Activated T-helper 1 cell treated with anti-CD3 and anti-CD28 coated beads, Interleukin-2, amount 50 U/mL, for 16 hours (primary cell): ENCODE measurements around the gene SLC66A1.
"Not testable (repeated sequence)": the region's sequence is repeated elsewhere in the genome, so short reads cannot be mapped to it uniquely, and the experiment has no call there.

Source experiments
- DNase-seq, 2 donors: peaks; one replicate each; pipeline ENCODE4 v3.0.0-alpha.2; 2020; ENCODE audit warnings: low read depth in 1 of 2, low spot score in 1 of 2

Gene SLC66A1

DNA sequence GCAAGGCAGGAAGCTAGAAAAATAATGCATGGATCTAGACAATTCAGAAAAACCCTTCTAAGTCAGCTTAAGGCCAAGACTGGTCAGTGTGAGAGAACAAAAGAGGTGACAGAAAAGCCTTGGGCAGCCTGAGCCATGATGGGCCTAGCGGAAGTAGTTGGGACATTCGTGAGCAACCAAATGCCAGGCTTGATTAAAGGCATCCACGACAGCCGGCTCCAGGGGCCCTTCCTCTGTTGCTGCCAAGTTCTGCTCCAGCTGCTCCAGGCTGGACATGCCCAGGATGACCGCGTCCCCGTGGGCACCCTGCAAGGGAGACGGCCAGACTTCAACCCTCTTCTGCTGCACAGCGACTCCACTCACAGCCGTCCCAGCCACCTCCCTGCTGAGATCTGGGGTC is 8.0 kb upstream of the SLC66A1 start:
- not testable (repeated sequence) for DNase-seq

DNA sequence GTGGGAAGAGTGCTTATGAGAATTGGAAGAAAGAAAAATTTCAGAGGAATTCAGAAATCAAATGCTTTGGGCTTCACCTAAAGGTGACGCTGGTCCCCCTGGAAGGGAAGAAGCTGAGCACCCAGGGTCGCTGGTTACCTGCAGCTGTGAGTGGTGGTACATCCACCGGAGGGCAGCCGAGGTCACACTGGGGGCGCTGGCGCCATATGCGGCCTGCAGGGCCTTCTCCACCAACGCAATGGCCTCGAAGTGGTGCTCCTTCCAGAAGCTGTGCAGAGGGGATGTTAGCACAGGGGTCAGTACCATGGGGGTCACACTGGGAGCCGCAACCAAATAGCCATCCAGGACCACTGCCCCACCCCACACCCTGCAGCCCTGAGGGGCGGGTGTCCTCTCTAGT is 6.2 kb upstream of the SLC66A1 start:
- no peak for DNase-seq

DNA sequence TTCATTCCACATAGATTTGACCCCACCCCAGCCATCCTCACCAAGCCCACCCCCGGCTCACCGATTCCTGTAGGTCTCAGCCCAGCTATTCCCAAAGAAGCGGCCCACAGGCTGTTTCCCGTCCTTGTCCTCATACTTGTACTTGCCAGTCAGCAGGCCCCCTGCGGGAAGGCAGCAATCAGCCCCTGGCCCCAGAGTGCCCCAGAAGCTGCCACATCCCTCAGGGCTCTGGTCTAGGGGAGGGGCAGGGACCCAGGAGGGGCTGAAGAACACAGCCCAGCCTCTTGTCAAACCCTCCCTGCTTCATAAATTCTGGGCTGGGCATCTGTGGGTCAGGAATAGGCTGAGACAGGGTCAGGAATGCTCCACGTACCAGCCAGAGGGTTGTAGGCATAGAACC is 5.2 kb upstream of the SLC66A1 start:
- no peak for DNase-seq

DNA sequence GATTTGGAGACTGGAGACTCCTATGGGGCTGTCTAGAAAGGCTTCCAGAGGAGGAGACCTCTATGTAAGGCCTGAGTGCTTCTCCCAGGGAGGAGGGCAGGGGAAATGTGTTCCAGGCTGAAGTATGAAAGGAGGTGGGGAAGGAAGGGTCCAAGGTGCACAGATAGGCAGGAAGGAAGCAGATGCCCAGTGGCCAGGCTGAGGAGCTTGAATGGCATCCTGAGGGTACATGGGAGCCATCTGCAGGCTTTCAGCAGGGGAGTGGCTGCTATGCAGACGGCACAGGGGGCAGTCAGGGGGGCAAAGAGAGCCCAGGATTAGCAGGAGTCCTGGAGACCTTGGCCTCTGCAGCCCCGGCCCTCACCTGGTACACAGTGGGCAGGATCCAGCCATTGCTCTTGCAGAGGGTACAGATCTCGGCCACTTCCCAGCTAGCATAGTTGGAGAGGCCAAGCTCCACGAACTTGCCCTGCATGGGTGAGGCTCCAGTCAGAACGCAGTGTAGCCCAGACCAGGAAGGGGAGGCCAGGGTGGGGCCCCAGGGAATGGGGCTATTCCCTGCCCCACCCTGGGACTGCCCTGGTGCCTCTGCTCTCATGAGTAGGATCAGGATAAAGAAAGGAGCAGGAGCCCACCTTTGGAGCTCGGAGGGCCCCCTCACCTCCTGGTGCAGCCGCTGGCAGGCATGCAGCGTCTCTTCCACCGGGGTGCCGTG is 4.2 kb upstream of the SLC66A1 start:
- no peak for DNase-seq

DNA sequence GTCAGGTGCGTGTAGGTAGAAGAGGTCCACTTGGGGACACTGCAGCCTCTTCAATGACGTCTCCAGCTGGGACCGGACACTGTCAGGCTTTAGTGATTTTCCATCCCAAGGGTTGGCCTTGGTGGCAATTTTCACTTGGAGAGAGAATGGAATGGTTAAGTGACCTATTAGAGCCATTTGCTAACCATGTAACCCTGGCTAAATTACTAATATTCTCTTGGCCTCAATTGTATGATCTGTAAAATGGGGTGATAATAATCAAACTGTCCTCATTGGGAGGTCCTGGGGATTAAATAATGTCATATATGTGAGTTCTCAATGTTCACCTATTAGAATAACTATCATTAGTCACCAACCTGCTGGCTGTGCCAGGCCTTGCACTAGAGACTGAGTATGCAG is 3.6 kb upstream of the SLC66A1 start:
- DNase-seq: no peak

DNA sequence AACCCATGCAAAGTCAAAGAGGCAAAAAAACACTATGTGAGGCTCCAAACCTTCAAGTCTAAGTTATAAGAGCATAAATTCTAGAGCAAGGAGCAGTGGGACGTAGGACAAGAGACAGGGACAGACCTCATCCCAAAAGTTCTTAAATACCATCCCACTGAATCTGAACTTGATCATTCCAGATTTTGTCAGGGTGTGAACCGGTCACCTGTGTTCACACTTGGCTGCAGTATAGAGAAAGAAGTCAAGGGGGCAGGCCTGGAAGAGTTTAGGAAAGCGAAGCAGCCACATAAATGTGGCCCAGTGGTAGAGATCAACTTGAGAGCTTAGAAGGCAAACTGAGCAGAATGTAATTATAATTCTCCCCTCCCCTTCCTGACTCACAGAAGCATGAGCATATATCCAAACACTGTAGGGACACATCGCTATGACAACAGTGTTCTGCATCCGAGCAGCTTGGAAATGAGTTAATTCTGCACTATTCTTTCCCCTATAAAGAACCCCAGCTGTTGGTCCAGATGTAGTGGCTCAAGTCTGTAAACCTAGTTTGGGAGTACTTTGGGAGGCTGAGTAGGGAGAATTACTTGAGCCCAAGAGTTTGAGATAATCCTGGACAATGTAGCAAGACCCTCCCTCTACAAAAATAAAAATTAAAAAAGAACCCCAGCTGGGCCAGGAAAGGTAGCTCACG is 2.9 kb upstream of the SLC66A1 start:
- DNase-seq: no peak

DNA sequence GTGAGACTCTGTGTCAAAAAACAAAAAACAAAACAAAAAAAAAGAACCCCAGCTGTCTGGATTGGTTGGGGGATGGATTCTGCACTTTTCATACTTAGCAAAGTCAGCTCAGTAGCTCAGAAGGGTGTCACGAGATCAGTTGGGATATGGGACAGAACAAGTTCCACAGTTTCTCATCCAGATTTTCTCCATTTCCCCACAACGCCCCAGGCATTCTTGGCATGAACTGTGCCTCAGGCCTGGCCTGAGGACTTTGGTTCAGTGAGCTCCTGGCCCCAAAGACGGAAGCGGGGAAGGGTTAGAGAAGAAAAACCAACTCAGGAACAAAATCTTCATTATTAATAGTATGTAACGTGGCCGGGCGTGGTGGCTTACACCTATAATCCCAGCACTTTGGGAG is 2.1 kb upstream of the SLC66A1 start:
- no peak for DNase-seq

DNA sequence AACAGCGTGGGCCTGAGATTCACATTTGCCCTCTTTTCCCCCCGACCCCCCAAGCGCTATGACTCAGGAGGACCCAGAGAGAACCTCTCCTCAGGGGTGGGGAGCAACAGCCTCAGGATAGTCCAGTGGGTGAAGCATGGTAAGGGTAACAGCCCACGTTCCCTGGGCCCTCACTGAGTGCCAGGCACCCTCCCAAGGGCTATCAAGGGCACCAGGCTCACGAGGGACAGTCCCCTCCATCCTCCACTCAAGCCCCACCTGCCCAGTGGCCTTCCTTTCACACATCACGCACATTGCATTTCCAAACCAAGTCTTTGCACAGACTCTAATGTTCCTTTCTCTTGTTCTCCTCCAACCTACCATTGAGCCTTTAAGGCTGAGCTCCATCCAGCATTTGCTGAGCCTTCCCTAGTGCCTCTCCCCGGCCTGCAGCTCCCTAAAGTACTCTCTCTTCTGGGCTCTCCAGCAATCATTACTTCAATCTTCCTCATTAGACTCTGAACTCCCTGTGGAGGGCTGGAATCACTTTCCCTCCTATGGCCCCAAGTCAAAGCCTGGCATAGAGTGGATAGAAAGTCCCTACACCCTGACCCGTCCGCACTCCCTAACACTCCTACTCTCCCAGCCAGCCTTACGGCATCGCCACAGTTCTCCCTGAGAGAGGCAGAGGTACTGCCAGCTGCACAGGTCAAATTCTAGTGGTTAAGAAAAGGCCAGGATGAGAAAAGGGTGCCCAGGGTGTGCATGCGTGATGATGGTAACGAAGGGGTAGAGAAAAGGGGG is 1.2 kb upstream of the SLC66A1 start:
- no peak for DNase-seq

DNA sequence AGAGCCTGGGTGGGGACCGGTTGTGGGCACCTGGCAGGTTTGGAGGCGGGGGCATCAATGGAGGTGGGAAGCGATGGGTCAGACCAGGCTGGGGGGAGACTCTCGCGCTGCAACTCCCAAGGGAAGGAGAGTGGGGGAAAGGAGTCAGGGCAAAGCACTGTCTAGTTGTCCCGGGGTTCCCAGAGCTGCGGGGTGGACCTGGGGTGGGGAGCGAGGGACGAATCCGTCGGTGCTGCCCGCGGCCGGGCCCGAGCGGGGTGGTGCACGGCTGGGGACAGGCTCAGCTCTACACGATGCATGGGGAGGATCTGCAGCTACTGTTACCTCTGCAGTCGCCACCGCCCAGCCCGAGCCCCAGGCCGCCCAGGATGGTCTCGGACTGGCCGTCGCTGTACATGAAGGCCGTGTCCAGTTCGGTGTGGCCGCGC is 609 bp upstream of the SLC66A1 start:
- DNase-seq: no peak

DNA sequence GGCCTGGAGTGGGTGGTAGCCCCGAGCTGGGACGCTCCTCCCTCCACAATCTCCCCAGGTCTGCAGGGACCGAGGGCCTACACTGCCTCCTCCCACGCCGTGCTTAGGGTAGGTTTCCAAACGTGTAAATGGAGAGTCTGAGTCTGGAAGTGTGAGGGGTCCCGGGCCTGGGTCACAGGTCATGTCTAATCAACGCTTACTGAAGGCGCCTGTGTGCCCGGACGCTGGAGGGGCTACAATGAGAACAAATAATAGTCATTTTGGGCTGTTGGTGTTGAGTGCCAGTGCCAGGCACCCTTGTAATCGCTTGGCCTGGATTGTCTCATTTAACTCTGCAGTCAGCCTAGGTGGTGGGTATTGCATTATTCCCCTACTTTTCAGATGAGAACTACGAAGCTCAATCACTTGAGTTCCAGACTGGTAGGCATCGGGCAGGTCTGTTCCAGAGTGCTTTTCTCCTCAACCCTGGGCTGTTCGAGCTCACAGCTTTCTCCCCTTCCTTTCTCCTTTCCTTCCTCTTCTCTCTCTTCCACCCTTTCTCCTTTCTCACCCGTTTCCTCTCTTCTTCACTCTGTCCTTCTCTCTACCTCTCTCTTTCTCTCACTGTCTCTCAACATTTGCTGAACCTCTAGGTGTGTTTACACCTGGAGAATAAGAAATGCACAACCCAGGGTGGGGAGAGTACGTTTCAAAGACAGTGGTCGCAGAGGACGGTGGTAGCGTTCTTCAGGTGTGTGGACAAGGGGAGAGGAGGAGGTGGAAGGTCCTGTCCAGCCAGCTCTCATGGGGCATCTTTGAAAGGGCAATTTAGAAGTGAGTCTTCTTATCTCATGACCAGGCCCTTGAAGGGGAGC is 883 bp downstream of the SLC66A1 start:
- no peak for DNase-seq

DNA sequence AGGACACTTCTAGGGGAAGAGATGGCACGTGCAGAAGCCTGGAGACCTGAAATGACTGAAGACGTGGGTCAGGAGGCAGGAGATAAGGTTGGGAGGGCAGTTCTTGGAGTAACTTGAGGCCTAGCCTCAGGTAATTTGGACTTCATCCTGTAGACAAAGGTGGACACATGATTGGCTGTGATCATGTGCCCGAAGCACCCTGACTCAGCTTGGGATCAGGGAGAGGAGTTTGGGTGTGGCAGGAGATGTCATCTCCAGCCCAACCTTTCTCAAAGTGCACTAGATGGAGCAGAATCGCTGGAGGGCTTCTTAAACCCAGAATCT is 1.5 kb downstream of the SLC66A1 start:
- DNase-seq: no peak

DNA sequence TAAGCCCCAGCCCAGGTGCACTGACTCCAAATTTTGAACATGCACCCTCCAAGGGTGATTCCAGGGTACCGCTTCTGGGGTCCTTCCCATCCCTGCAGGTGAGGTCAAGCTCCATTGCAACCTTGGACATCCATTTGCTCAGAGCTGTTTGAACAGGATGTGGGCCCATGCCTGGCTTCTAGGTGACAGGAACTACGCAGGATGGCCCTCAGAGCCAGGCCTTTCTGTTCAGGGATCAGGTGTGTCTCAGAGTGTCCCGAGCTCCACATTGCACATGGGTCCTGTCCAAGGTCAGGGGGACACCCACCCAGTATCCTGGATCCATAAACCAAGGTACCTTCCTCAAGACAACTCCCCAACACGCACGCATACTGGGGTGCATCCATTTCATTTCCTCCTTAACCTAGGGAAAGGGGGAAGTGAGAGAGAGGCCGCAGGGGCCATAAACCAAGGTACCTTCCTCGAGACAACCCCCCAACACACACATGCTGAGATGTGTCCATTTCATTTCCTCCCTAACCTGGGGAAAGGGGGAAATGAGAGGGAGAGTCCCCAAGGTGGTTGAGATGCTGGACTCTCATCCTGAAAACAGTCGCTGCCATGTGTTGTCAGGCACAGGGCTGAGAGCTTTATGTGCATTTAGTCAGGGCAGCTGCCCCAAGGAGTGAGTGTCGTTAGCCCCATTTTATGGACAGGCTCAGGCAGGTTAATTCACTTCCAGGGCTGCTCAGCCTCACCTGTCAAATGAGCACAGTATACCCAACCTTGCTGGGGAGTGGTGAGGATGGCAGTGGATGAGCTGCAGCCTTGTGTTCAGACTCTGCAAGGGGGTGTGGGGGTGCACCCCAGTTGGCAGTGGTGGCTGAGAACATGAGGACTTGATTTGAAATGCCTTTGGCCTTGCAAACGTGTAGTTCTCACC is 2.1 kb downstream of the SLC66A1 start:
- DNase-seq: no peak

DNA sequence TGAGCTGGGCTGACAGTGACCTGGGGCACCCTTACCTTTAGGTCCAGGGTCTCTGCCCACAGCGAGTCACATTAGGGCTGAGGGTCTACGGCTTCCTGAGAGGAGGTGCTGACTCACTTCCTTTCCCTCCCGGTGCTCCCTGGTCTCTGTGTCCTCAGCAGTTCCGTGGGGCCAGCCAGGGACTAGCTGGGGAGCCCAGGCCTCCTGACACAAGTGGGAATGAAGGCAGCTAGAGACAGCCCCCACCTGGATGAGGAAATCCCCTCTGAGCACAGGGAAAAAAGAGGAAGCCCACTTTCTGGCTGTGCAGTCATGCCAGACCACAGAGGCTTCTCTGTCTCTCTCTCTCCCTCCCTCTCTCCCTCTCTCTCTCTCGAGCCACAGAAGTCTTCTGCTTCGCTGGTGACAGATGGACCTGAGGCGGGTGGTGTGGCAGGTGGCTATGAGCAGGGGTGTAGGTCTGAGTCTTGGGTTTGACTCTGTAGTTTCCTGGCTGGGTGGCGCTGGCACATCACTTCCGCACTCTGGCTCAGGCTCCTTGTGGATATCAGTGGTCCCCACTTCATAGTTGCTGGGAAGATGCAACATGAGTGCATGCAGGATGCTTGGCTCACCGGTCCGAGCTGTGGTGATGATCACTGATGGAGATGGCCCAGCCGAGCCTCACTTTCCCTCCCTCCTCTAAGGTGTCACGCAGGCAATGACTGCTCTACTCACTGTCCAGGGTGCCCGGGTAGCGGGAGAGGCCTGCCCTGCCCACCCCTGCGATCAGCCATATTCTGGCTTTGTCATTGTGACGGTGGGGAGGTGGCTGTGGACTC is 3.5 kb downstream of the SLC66A1 start:
- no peak for DNase-seq

DNA sequence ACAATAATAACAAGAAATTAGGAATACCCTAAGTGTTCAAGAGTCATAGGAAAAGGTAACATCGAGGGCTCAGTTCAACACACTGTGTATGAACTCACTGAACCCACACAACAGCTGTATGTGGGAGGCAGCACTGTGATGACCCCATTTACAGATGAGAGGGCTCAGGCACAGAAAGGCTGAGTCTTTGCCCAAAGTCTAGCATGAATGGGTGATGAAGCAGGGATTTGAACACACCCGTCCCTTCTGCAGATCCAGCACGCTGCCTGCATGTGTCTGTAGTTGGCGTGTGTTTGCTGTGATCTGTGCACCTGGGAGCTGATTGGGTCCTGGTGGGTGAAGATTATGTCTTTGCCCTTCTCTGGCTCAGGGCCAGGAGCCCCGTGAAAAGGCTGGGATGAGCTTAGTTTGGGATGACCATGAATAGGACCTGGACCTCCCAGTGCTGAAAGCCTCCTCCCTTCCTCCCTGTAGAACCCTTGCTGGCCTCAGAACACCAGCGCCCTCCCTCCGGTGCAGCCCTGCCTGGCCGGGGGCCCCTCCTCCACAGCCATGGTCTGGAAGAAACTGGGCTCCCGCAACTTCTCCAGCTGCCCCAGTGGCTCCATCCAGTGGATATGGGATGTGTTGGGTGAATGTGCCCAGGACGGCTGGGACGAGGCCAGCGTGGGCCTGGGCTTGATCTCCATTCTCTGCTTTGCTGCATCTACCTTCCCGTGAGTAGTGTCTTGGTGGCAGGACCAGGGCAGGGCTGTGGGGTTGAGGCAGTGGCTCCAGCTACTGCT is 5.2 kb downstream of the SLC66A1 start:
- no peak for DNase-seq

DNA sequence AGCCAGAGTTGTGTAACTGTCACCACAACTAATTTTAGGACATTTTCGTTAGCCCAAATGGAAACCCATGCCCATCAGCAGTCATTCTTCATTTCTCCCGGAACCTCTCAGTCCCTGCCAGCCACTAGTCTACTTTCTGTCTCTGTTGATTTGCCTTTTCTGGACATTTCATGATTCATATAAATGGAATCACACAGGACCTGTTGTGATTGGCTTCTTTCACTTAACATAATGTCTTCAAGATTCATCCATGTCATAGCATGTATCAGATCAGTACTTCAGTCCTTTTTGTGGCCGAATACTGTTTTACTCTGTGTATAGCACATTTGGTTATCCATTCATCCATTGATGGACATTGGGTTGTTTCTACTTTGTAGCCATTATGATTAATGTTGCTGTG is 7.1 kb downstream of the SLC66A1 start:
- DNase-seq: no peak

DNA sequence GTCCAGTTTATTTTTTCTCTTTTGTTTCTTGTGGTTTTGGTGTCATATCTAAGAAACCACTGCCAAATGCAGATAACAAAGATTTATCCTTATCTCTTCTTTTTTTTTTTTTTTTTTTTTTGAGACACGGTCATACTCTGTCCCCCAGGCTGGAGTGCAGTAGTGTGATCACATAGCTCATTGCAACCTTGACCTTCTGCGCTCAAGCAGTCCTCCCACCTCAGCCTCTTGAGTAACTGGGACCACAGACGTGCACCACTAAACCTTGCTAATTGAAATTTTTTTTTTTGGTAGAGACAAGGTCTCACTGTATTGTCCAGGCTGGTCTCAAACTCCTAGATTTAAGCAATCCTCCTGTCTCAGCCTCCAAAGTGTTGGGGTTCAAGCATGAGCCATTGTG is 8.9 kb downstream of the SLC66A1 start:
- no peak for DNase-seq

DNA sequence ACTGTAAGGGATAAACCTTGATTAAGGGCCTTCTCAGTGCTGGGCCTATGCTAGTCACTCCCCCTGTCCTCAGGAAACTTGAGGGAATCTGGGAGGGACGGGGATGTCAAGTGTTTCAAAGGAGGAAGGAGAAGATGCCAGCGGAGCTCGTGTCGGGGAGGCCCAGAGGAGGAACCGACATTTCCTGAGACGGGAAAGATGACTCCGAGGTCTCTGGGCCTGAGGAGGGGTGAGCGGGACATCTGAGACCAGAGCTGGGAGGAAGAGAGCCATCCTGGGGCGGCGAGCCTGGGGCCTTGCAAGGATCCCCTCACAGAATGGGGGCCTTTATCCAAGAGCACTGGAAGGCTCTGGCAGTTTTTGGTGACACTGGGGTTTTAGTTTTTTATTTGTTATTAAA is 10.4 kb downstream of the SLC66A1 start:
- DNase-seq: no peak

DNA sequence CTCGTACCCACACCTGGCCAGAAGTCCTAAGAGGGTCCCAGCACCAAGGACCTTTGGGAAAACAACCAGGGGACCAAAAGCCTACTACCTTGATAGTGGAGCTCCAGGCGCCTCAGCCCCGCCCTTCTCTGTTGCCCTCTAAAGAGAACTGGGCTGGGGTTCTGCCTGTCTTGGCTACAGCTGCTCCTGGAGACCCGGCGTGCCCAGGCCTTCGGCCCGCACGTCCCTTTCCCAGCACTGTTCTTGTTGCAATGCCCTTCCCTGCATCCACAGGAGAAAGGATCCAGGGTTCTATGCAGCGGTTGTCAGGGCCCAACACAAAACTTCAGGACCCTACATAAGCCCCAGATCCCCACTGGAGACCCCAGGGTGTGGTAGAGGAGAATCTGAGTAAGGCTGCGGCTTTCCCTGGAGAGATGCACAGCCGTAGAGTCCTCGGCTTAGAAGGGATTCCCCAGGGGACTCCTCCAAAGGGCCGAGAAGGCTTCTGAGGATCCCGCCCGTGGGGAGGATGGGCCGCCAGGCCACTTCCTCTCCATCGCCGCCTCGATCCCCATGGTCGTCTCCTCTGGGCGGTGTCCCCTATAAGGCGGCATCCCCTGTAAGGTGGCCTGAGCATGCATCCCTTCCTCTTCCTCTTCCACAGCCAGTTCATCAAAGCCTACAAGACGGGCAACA is 12.0 kb downstream of the SLC66A1 start:
- no peak for DNase-seq
